K562 (cell line): ENCODE data around the gene DIAPH1. TPM values are rescaled to one million over a fixed set of nuclear protein-coding genes. Genes with fewer than 3 reads are reported as not detected.

Source experiments
- ATAC-seq: fragments of 200-7000 bp; cut with Tn5 transposase; 3 replicates; pipeline ENCODE4 v1.9.1; 2020; ENCODE audit warnings: moderate library complexity
- BruUV-seq: library from RNA; stranded (reverse); fragments of 400-500 nt; replicated peaks from 2 replicates; lab custom pipeline; 2021; lab: Mats Ljungman, UMichigan
- CTCF ChIA-PET: fragments of 300-600 bp; formaldehyde crosslinking; extraction: SDS; loops from one replicate; lab custom pipeline; 2021; ENCODE audit warnings: low intra/inter-chr PET ratio; lab: Yijun Ruan, JAX
- POLR2A ChIA-PET: fragments of 300-600, 350-650 bp; sonication (Branson Sonifier 250); formaldehyde crosslinking; extraction: SDS; loops from one replicate; lab custom pipeline; 2021; ENCODE audit warnings: antibody characterized with exemption, inconsistent platforms; lab: Yijun Ruan, JAX
- DNase-seq, 4 experiments: peaks; one replicate each; pipeline versions ENCODE4 v3.0.0 to v3.0.0-alpha.2; 2011 to 2018; ENCODE audit warnings: low spot score in 3 of 4, mixed read lengths in 3 of 4; ENCODE audit errors: extremely low read depth in 1 of 4
- FAIRE-seq: peaks from 2 replicates; lab custom pipeline; 2011; peaks lifted over from hg19 to GRCh38; lab: Jason Lieb, UNC
- H2AFZ ChIP-seq: 2 replicates; pipeline ENCODE4 v1.6.0; 2011; ENCODE audit warnings: low read depth, low read length, control low read depth, inconsistent platforms
- H3K27ac ChIP-seq: fragments of 200-600 bp; 3 replicates; pipeline ENCODE4 v1.8.0; 2011; ENCODE audit warnings: low read depth, mild to moderate bottlenecking, control low read depth, inconsistent platforms, low read length, moderate library complexity, mixed read lengths; ENCODE audit errors: extremely low read depth
- H3K27me3 ChIP-seq, 2 experiments: fragments of 300-600 bp in 1 of 2; 2 replicates in 1 of 2; 3 replicates in 1 of 2; pipeline versions ENCODE4 v1.6.0 to v1.8.0; 2011; ENCODE audit warnings: inconsistent platforms in 2 of 2, low read length in 2 of 2, mild to moderate bottlenecking in 1 of 2, mixed read lengths in 1 of 2, moderate library complexity in 1 of 2; ENCODE audit not compliant: control insufficient read depth in 2 of 2, insufficient read depth in 2 of 2
- H3K36me3 ChIP-seq: fragments of 300-600 bp; 3 replicates; pipeline ENCODE4 v1.8.0; 2011; ENCODE audit warnings: mild to moderate bottlenecking, low read length, inconsistent platforms; ENCODE audit not compliant: control insufficient read depth, insufficient read depth
- H3K4me1 ChIP-seq, 2 experiments: fragments of 200-600 bp in 1 of 2; replicated peaks in 1 of 2; 2 replicates in 1 of 2; 3 replicates in 1 of 2; pipeline versions ENCODE4 v1.5.1 to v1.8.0; 2011; ENCODE audit warnings: inconsistent platforms in 2 of 2, low read length in 2 of 2, mild to moderate bottlenecking in 1 of 2, mixed read lengths in 1 of 2, moderate library complexity in 1 of 2; ENCODE audit not compliant: control insufficient read depth in 2 of 2, insufficient read depth in 2 of 2
- H3K4me2 ChIP-seq: 2 replicates; pipeline ENCODE4 v1.6.1; 2011; ENCODE audit warnings: low read length, control low read depth, inconsistent platforms, mixed read lengths; ENCODE audit not compliant: insufficient read depth
- H3K4me3 ChIP-seq: fragments of 200-600 bp; sonication (generic), shearing (Covaris generic); 2 replicates; pipeline ENCODE4 v1.5.1; 2016; ENCODE audit warnings: control low read depth, inconsistent platforms
- H3K79me2 ChIP-seq: fragments of 200-600 bp; 3 replicates; pipeline ENCODE4 v1.8.0; 2011; ENCODE audit warnings: low read length, inconsistent platforms; ENCODE audit not compliant: control insufficient read depth, insufficient read depth
- H3K9ac ChIP-seq, 2 experiments: 2 replicates each; pipeline versions ENCODE4 v1.6.0 to v1.6.1; 2011; ENCODE audit warnings: low read depth in 2 of 2, low read length in 2 of 2, control low read depth in 1 of 2, inconsistent platforms in 1 of 2, mild to moderate bottlenecking in 1 of 2, mixed read lengths in 1 of 2; ENCODE audit not compliant: insufficient read depth in 1 of 2
- H3K9me1 ChIP-seq: one replicate; pipeline ENCODE4 v1.6.0; 2011; ENCODE audit warnings: inconsistent platforms, mild to moderate bottlenecking, low read length, moderate library complexity; ENCODE audit not compliant: control insufficient read depth, insufficient read depth
- H3K9me3 ChIP-seq: replicated peaks from 2 replicates; pipeline ENCODE4 v1.5.1; 2011; ENCODE audit warnings: low read depth, low read length, inconsistent platforms; ENCODE audit not compliant: control insufficient read depth, insufficient read depth
- H4K20me1 ChIP-seq: replicated peaks from 2 replicates; pipeline ENCODE4 v1.6.1; 2011; ENCODE audit warnings: low read length, inconsistent platforms, mixed read lengths; ENCODE audit not compliant: control insufficient read depth, insufficient read depth
- ARID1B ChIP-seq: fragments of 450-650 bp; IDR thresholded peaks from 2 replicates; pipeline ENCODE4 v1.6.1; 2016; ENCODE audit warnings: antibody characterized with exemption, mild to moderate bottlenecking, inconsistent platforms
- EP300 ChIP-seq: IDR thresholded peaks from 2 replicates; pipeline ENCODE4 v1.6.1; 2012; ENCODE audit warnings: low read length, improper control_type of control experiment
- MIER1 ChIP-seq: fragments of 450-650 bp; IDR thresholded peaks from 2 replicates; pipeline ENCODE4 v1.6.1; 2016; ENCODE audit warnings: antibody characterized with exemption, mild to moderate bottlenecking, low read depth
- POLR2A ChIP-seq: fragments of 450-650 bp; conservative IDR thresholded peaks from 2 replicates; pipeline ENCODE4 v1.6.1; 2016
- WGBS: fragments of 100-300 bp; shearing (Covaris generic); methylation state at CpG from one replicate; pipeline ENCODE4 v1.1.6; 2016; ENCODE audit warnings: low coverage, mixed read lengths; ENCODE audit not compliant: insufficient coverage; ENCODE audit errors: missing lambda C conversion rate; 5-methylcytosine and 5-hydroxymethylcytosine counted together
- in situ Hi-C: fragments of 300-500 bp; cut with MboI; formaldehyde crosslinking; loops from 4 replicates; pipeline ENCODE4 v1.15.0; 2018; ENCODE audit warnings: inconsistent platforms, mixed read lengths
- intact Hi-C: fragments of 100-400 bp; cut with micrococcal nuclease; formaldehyde crosslinking; loops from 2 replicates; pipeline ENCODE4 v1.14.2; 2022
- polyA plus RNA-seq, 8 experiments: library from polyadenylated mRNA; depleted of rRNA in 4 of 8; stranded (reverse) in 5 of 8; unstranded in 3 of 8; fragments of >200 nt; fragmentation: Nextera tagmentation in 2 of 8; fragmentation: Illumina TruSeq in 1 of 8; extraction: Ambion mirVana in 2 of 8; extraction: Trizol in 1 of 8; gene quantifications; 2 replicates each; pipeline versions ENCODE4 v1.2.1 to v1.2.3, GENCODE V29; 2011 to 2014; ENCODE audit warnings: inconsistent platforms in 1 of 8, missing spikeins in 1 of 8
- total RNA-seq, 7 experiments: library from RNA; depleted of rRNA in 6 of 7; stranded (reverse); fragments of >200 nt in 6 of 7; fragmentation: Illumina TruSeq in 2 of 7; extraction: Trizol in 2 of 7; gene quantifications; 2 replicates each; pipeline versions ENCODE4 v1.2.1 to v1.2.3, GENCODE V29; 2011 to 2021; ENCODE audit warnings: low replicate concordance in 1 of 7

The DIAPH1 gene
- total and polyA plus RNA-seq, 9 of the 15 experiments (the other 6 are each of a cell fraction or from before 2014, with no cell fraction given) = 60.8 to 328 (median 97.8) TPM

DNA sequence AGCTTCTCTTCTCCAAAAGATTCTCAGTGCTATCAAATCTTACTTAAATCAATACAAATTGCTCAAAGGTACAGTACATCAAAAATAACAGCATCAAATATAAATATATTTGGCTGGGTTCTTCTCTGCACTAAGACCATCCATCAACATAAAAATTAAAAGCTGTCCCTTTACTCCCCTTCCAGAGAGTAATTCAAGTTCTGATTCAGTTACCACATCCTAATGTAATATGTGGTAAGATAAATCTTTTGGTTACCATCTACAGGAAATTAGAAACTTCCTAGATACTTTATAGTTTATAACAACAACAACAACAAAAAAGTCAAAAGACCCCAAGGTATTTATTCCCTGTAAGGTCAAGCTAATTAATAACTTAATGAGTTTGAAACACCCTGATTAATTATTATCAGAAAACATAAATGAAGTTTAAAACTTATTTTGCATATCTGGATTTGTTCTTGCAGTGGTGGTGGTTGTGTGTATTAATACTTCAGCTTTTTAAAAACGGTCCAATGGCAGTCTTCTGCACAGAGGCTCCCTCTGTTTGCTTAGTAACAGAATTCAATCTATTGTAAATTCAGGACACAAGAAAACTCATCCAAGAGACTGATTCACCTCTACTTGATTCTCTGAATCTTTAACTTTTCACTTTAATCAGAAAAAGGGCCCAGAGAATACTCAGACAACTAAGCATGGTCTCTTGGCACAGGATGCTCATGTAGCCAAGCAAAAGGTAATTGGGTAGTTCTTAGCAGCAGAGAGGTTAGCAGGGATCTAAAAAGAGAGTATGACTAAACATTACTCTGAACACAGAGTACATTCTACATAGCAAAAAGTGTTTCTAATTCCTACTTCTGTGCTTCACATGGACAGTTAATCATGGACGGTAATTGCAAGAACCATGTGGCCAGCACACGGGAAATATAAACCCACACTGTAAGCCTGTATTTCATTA is 20.1 kb downstream of the DIAPH1 start:
- peaks cover 97% of the 10 kb centered on the region for H3K79me2 ChIP-seq
- H3K4me1 ChIP-seq = peaks cover 6 to 33% of the 10 kb centered on the region in 2 experiments; a peak in 3 of 5 replicates
- H3K4me3 ChIP-seq = no peak overlapping the region
- intact Hi-C loops = no loop called here
- DNase-seq = no peak
- peak; percentile 36 for ATAC-seq
- H3K27me3 ChIP-seq = no peaks in the 10 kb centered on the region
- peaks cover 58% of the 10 kb centered on the region for H3K36me3 ChIP-seq
- 0 out of 3 replicates have a peak overlapping the region, but pooled peaks have one; percentile 11 for H3K27ac ChIP-seq
- CTCF ChIA-PET = no interaction called here
- H3K4me2 ChIP-seq = no peak overlapping the region
- no peak overlapping the region for H2AFZ ChIP-seq
- TF ChIP-seq ARID1B (no peak), MIER1 (no peak), EP300 (no peak), POLR2A (no peak)
- 0 out of 2 replicates have a peak, but pooled peaks cover 7% of the 10 kb centered on the region for H4K20me1 ChIP-seq
- H3K9me1 ChIP-seq = no peaks in the 10 kb centered on the region
- in situ Hi-C loops = no loop called here
- no TSS peak for BruUV-seq
- WGBS = 59% methylated on average over 3 of the region's 3 CpGs
- H3K9me3 ChIP-seq = no peaks in the 10 kb centered on the region
- POLR2A ChIA-PET = interaction anchor here (0.6 to 3.1 kb wide), 5 partner anchors 10 to 701 kb away, joined by 3 to 16 read pairs (median 4); partner anchors contain the start of genes DIAPH1 and PCDHGB1
- no peak overlapping the region for H3K9ac ChIP-seq
- no peak for FAIRE-seq
